Ovary (tissue), 3 donors: Measurements from ENCODE around the gene AOC2.

Experiments
- POLR2A ChIP-seq: fragments of 450-650 bp; IDR thresholded peaks from one replicate; pipeline ENCODE4 v1.6.1; 2017; ENCODE audit warnings: antibody characterized with exemption, mild to moderate bottlenecking, moderate library complexity
- TF ChIP-seq, protein P1 (sequence below), 3 donors: fragments of 450-650 bp in 2 of 3; fragments of 200-600 bp in 1 of 3; IDR thresholded peaks; one replicate each; pipeline versions ENCODE4 v1.5.1 to v1.8.0; 2016 to 2022; ENCODE audit warnings: antibody characterized with exemption in 3 of 3, mild to moderate bottlenecking in 1 of 3
- donor health status: DM: no; HTN: no; CAD: no.

DNA sequence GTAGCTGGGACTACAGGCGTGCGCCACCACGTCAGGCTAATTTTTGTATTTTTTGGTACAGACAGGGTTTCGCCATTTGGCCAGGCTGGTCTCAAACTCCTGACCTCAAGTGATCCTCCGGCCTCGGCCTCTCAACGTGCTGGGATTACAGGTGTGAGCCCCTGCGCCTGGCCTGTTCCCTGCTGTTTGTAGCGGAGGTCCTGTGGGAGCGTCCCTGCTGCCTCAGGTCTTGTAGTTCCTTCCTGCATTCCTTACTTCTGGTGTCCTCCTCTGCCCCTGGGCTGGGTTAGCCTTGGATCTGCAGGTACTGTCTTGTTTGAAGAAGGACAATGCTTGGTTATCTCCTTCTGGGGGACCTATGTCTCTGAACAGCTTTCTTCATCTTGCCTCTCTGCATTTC, 32.7 kb downstream of the AOC2 start:
- TF ChIP-seq, protein P1, sequence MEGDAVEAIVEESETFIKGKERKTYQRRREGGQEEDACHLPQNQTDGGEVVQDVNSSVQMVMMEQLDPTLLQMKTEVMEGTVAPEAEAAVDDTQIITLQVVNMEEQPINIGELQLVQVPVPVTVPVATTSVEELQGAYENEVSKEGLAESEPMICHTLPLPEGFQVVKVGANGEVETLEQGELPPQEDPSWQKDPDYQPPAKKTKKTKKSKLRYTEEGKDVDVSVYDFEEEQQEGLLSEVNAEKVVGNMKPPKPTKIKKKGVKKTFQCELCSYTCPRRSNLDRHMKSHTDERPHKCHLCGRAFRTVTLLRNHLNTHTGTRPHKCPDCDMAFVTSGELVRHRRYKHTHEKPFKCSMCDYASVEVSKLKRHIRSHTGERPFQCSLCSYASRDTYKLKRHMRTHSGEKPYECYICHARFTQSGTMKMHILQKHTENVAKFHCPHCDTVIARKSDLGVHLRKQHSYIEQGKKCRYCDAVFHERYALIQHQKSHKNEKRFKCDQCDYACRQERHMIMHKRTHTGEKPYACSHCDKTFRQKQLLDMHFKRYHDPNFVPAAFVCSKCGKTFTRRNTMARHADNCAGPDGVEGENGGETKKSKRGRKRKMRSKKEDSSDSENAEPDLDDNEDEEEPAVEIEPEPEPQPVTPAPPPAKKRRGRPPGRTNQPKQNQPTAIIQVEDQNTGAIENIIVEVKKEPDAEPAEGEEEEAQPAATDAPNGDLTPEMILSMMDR (IDR thresholded peaks at IDR 0.05): no peak
- TF ChIP-seq POLR2A: no peak
